ENCODE data around the gene MAN2C1.

DNA sequence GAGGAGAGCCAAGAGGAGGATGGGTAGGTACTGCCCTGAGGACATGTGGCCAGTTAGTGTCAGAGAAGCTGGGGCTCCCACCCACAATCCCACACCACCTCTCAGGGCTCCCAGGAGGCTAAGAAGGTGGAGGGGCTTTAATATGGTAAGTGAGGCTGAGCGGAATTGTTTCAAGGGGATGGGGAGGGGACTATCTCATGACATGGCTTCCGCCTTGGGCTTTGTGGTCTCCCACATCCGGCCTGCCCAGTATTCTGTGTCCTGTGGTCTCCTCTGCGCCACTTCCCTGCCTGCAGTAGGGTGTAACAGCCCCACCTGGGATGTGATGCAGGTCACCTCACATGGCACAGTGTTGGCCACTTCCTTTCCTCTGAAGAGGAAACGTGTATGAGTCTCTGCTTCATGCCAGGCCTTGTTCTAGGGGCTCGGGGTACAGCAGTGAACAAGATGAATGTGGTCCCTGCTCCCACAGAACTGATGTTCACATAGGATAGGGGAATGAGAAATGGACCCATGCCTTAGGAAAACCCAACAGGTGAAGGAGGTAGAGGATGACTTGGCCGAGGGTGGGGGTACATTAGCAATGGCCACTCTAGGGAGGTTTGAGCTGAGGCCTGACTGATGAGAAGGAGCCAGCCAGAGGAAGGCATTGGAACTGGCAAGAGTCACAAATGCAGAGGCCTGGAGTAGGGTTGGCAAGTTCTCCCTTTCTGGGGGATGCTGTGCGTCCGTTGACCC lies 18.4 kb downstream of the MAN2C1 start:
- no peak for TF ChIP-seq POLR2A (IDR thresholded peaks at IDR 0.05; ENCODE audit: low read depth, low read length)
- TF ChIP-seq TAF1 (IDR thresholded peaks at IDR 0.05; ENCODE audit: borderline replicate concordance, low read depth, low read length), result no peak

Data from GM12892 (cell line).